AG04450 (cell line): ENCODE measurements around the gene UXS1. TPM values are rescaled to one million over a fixed set of nuclear protein-coding genes. Genes with fewer than 3 reads are reported as not detected.

ENCODE experiments used
- CTCF ChIA-PET: fragments of 300-600, 350-600 bp; formaldehyde crosslinking; extraction: SDS; loops from one replicate; lab custom pipeline; 2022; ENCODE audit warnings: antibody characterized with exemption, inconsistent platforms; lab: Charles Lee
- POLR2A ChIA-PET: fragments of 350-600 bp; formaldehyde crosslinking; extraction: SDS; loops from one replicate; lab custom pipeline; 2021; ENCODE audit warnings: antibody characterized with exemption, inconsistent platforms; lab: Yijun Ruan, JAX
- DNase-seq: peaks from one replicate; pipeline ENCODE4 v3.0.0-alpha.2; 2011; ENCODE audit warnings: low read depth, low spot score
- H3K27ac ChIP-seq: one replicate; pipeline ENCODE4 v1.5.1; 2012; ENCODE audit warnings: low read depth, low read length, control low read depth
- H3K27me3 ChIP-seq: one replicate; pipeline ENCODE4 v1.6.0; 2012; ENCODE audit warnings: low read length; ENCODE audit not compliant: control insufficient read depth, insufficient read depth
- H3K4me3 ChIP-seq: 2 replicates; pipeline ENCODE4 v1.5.1; 2011; ENCODE audit warnings: mild to moderate bottlenecking, low read depth, low read length, control low read depth
- H3K9me3 ChIP-seq: 2 replicates; pipeline ENCODE4 v1.5.1; 2012; ENCODE audit warnings: low read length; ENCODE audit not compliant: control insufficient read depth, insufficient read depth
- polyA plus RNA-seq: library from polyadenylated mRNA; depleted of rRNA; stranded (reverse); fragments of >200 nt; gene quantifications from 2 replicates; pipeline ENCODE4 v1.2.3, GENCODE V29; 2011
- TF ChIP-seq, protein P1 (sequence below): IDR thresholded peaks from 2 replicates; pipeline ENCODE4 v1.5.1; 2011; ENCODE audit warnings: low read depth, low read length, control low read depth, inconsistent platforms

UXS1 gene
- polyA plus RNA-seq, 1 experiment = 53.2 TPM

DNA sequence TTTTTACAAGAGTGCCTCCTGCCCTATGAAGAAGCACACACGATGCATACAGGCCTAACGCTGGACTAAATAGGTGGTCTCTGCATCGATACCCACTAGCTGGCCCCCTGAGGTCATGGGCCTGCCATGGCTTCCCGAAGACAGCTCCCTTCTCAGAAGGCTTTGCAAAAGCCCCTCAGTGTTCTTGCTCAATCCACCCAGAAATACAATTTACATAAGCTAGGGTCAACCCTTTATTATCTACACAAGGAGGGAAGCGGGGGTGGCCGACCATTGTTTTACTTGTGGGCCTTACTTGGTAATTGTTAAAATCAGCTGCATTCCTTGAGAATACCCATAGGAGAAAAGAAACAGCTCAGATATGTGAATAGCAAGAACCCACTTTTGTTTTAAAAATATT, 28.5 kb downstream of the UXS1 start:
- no peak for DNase-seq
- Histone ChIP-seq H3K4me3 (no peak overlapping the region), H3K27me3 (no peaks in the 10 kb centered on the region), H3K27ac (no peak overlapping the region), H3K9me3 (no peaks in the 10 kb centered on the region)
- TF ChIP-seq, protein P1, sequence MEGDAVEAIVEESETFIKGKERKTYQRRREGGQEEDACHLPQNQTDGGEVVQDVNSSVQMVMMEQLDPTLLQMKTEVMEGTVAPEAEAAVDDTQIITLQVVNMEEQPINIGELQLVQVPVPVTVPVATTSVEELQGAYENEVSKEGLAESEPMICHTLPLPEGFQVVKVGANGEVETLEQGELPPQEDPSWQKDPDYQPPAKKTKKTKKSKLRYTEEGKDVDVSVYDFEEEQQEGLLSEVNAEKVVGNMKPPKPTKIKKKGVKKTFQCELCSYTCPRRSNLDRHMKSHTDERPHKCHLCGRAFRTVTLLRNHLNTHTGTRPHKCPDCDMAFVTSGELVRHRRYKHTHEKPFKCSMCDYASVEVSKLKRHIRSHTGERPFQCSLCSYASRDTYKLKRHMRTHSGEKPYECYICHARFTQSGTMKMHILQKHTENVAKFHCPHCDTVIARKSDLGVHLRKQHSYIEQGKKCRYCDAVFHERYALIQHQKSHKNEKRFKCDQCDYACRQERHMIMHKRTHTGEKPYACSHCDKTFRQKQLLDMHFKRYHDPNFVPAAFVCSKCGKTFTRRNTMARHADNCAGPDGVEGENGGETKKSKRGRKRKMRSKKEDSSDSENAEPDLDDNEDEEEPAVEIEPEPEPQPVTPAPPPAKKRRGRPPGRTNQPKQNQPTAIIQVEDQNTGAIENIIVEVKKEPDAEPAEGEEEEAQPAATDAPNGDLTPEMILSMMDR = no peak
- ChIA-PET CTCF (no interaction called here), POLR2A (no interaction called here)

DNA sequence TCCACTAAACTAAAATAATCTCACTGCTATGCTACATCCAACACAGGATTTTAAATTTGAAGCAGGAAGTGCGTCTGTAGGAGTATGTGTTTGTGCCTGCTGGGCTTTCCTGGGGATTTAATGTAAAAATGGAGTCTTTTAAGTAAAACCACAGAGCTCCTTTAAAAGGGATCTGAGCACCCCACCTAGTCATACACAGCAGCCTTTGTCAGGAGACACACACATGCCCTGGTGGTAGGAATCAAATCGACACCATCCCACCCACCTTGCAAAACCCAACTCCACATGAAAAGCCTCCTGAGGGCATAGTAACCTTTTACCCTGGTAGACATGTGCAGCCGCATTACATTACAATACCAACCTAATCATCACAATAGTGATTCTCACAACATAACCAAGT, 29.1 kb downstream of the UXS1 start:
- Histone ChIP-seq H3K9me3 (no peaks in the 10 kb centered on the region), H3K27me3 (no peaks in the 10 kb centered on the region), H3K4me3 (no peak overlapping the region), H3K27ac (no peak overlapping the region)
- DNase-seq = no peak
- POLR2A ChIA-PET = no interaction called here
- TF ChIP-seq, protein P1 = no peak
- CTCF ChIA-PET = no interaction called here

DNA sequence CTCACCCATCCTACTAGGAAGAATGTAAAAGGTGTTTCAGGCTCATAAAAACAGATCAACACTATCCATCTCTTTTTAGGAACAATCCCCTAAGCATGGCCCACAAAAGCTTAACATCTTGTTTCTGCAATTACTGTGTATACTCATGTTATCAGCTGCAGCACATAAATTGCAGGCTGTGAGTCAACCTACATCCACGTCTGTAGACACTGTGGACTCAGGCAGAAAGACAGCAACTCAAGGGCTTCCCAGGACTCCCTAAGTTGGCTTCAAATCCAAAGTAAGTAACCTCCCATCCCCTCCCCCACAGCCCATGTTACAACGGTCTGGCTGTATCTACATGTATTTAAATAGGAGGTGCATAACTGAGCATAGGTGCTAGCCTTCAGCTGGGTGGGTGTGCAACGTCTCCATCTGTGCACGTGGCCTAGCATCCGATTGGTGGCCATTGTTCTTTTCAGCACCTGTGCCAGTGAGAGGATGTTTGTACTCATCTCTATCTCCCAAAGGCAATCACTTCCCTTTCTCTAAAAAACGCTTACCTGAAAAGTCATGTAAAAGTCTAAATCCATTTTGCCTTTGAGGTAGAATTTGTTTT, 30.1 kb downstream of the UXS1 start:
- ChIA-PET POLR2A (no interaction called here), CTCF (interaction anchor here (0.5 kb wide), 1 partner anchor 1242 kb away, joined by 4 read pairs; no protein-coding TSS in a partner anchor)
- DNase-seq = peak; percentile 7

DNA sequence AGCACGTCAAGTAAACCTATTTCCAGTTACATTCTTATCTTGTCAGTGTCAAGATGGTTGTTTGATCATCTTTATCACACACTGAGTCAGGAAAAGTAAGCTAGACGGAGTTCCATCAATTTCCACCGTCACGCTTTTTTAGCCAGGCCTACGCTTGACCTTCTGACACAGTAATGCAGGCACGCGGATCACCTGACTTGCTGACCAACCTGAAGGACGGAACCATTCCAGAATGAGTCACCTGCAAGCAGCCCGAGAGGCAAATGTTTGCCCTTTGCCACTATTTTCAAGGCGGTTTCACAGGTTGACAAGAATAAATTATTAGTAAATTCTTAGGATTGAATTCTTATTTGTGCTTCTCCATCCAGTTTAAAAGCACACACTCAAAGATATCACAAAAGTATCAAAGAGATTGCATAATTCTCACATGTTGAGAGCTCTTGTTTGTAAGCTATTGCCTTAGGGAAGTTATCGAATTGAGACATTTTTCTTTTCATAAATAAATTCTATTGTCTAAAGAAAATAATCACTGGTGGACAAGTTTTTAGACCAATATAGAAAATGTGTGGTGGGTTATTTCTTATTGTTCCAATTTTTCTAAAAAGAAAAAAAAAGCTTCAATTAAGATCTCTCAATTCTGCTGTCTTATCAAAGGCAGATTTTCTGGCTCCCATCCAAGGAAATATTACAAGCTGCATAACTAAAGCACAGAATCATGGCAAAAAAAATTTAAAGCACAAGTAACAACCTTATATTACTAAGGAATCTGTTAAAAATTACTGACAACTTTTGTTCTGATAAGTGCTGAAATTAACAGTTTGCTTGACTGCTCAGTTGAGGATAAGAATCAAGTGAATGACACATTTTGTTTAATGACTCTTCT, 31.9 kb downstream of the UXS1 start:
- DNase-seq = no peak
- Histone ChIP-seq H3K27ac (no peak overlapping the region), H3K27me3 (no peaks in the 10 kb centered on the region), H3K9me3 (no peaks in the 10 kb centered on the region), H3K4me3 (no peak overlapping the region)
- ChIA-PET POLR2A (interaction anchor here (0.6 kb wide), 1 partner anchor 36 kb away, joined by 4 read pairs; no protein-coding TSS in a partner anchor), CTCF (interaction anchor here (0.9 kb wide), 1 partner anchor 56 kb away, joined by 4 read pairs; no protein-coding TSS in a partner anchor)
- TF ChIP-seq, protein P1 = no peak

More for the DNA sequence above, 30.1 kb downstream of the UXS1 start:
- no peaks in the 10 kb centered on the region for H3K9me3 ChIP-seq
- TF ChIP-seq, protein P1 = no peak
- no peak overlapping the region for H3K27ac ChIP-seq
- no peak overlapping the region for H3K4me3 ChIP-seq
- H3K27me3 ChIP-seq = no peaks in the 10 kb centered on the region
